Left lung (tissue), 10 donors: Measurements from ENCODE around the gene BCL3. TPM values are rescaled to one million over a fixed set of nuclear protein-coding genes. Genes with fewer than 3 reads are reported as not detected.
"Not testable (repeated sequence)": the region's sequence is repeated elsewhere in the genome, so short reads cannot be mapped to it uniquely, and the experiment has no call there.

Experiments
- ATAC-seq: fragments of 200-7000 bp; cut with Tn5 transposase; one replicate; pipeline ENCODE4 v1.9.1; 2020; ENCODE audit warnings: moderate library complexity
- DNase-seq, 4 donors: peaks; one replicate each; pipeline ENCODE4 v3.0.0-alpha.2; 2013 to 2020
- H3K27ac ChIP-seq, 2 donors: fragments of 200-600 bp; sonication (generic) in 1 of 2; one replicate each; pipeline versions ENCODE4 v1.5.0 to v1.8.0; 2020 to 2021
- H3K27me3 ChIP-seq, 2 donors: fragments of 200-600 bp; sonication (generic) in 1 of 2; one replicate each; pipeline versions ENCODE4 v1.5.0 to v1.8.0; 2020 to 2021
- H3K36me3 ChIP-seq, 2 donors: fragments of 200-600 bp; sonication (generic) in 1 of 2; one replicate each; pipeline versions ENCODE4 v1.5.0 to v1.8.0; 2020 to 2021
- H3K4me1 ChIP-seq, 2 donors: fragments of 200-600 bp; one replicate each; pipeline ENCODE4 v1.8.0; 2021
- H3K4me3 ChIP-seq, 2 donors: fragments of 200-600 bp; sonication (generic) in 1 of 2; one replicate each; pipeline versions ENCODE4 v1.5.0 to v1.8.0; 2020 to 2021; ENCODE audit warnings: mild to moderate bottlenecking in 1 of 2
- H3K9me3 ChIP-seq, 2 donors: fragments of 200-600 bp; sonication (generic) in 1 of 2; one replicate each; pipeline versions ENCODE4 v1.5.0 to v1.8.0; 2020 to 2021
- intact Hi-C, 2 donors: fragments of 100-400 bp; cut with DNase I; formaldehyde crosslinking; loops; one replicate each; pipeline versions ENCODE4 v1.11.2 to v1.14.2; 2022
- polyA plus RNA-seq, 6 donors: library from polyadenylated mRNA; unstranded; fragments of 120-200 nt; gene quantifications; one replicate each; pipeline ENCODE4 v1.2.1, GENCODE V29; 2013; ENCODE audit not compliant: insufficient read length in 6 of 6
- total RNA-seq, 2 donors: library from RNA; stranded (reverse); fragmentation: NEBNext Ultra II Directional; extraction: Animal tissue kit (Norgen Biotek cat#: 25700); gene quantifications; one replicate each; pipeline ENCODE4 v1.2.1, GENCODE V29; 2021
- TF ChIP-seq, protein P1 (sequence below), 2 donors: fragments of 200-600 bp; sonication (generic) in 1 of 2; IDR thresholded peaks; one replicate each; pipeline versions ENCODE4 v1.5.0 to v1.8.0; 2021; ENCODE audit warnings: antibody characterized with exemption in 2 of 2
- donor health status: DM: no; HTN: yes; CAD: no.
- donor health status: DM: no; HTN: no; CAD: no.

The BCL3 gene
- total and polyA plus RNA-seq, 8 donors = 7.3 to 79.9 (median 13.8) TPM

DNA sequence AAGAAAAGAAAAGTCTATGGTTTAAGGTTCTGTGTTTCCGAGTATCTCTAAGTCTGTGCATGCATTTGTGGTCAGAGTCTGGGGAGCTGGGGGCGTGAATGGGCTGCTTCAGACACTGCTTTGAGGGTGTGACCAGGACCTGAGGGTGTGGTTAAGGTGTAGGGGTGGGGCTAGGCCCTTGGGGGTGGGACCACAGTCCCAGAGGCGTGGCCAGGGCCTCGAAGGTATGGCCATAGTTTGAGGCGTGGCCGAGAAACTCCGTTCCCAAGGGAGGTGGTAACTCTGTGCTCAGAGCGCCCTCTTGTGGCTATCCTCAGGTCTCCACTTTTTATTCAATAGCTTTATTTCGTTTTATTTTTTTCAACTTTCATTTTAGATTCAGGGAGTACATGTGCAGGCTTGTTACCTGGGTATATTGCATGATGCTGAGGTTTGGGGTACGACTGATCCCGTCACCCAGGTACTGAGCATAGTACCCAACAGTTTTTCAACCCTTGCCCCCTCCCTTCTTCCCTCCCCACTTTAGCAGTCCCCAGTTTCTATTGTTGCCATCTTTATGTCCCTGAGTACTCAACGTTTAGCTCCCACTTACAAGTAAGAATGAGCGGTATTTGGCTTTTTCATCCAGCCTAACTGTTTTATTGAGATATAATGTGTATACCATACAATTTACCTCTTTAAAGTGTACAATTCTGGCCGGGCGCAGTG lies 22.2 kb downstream of the BCL3 start:
- H3K4me3 ChIP-seq = no peak overlapping the region
- H3K4me1 ChIP-seq = peaks cover 0 to 51% of the 10 kb centered on the region in 2 donors
- H3K36me3 ChIP-seq = no peaks in the 10 kb centered on the region
- DNase-seq (peak; percentile 82 to 97 (median 95)), ATAC-seq (peak; percentile 100)
- intact Hi-C loops = loop anchor here in 1 of 2 donors (5.0 kb wide), 1 partner anchor 83 kb away; no protein-coding TSS in a partner anchor
- peak overlapping the region in 1 of 2 donors; percentile 73 for H3K27ac ChIP-seq
- no peaks in the 10 kb centered on the region for H3K27me3 ChIP-seq
- no peaks in the 10 kb centered on the region for H3K9me3 ChIP-seq
- TF ChIP-seq, protein P1, sequence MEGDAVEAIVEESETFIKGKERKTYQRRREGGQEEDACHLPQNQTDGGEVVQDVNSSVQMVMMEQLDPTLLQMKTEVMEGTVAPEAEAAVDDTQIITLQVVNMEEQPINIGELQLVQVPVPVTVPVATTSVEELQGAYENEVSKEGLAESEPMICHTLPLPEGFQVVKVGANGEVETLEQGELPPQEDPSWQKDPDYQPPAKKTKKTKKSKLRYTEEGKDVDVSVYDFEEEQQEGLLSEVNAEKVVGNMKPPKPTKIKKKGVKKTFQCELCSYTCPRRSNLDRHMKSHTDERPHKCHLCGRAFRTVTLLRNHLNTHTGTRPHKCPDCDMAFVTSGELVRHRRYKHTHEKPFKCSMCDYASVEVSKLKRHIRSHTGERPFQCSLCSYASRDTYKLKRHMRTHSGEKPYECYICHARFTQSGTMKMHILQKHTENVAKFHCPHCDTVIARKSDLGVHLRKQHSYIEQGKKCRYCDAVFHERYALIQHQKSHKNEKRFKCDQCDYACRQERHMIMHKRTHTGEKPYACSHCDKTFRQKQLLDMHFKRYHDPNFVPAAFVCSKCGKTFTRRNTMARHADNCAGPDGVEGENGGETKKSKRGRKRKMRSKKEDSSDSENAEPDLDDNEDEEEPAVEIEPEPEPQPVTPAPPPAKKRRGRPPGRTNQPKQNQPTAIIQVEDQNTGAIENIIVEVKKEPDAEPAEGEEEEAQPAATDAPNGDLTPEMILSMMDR (IDR thresholded peaks at IDR 0.05) = peak; percentile 76 to 81

DNA sequence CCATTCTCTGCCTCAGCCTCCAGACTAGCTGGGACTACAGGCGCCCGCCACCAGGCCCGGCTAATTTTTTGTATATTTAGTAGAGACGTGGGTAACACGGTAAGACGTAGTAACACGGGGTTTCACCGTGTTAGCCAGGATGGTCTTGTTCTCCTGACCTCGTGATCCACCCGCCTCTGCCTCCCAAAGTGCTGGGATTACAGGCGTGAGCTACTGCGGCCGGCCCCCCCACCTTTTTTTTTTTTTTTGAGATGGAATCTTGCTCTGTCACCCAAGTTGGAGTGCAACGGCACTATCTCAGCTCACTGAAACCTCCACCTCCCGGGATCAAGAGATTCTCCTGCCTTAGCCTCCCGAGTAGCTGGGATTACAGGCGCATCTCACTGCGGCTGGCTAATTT lies 23.6 kb downstream of the BCL3 start:
- not testable (repeated sequence) for H3K4me3 ChIP-seq, DNase-seq, H3K27me3 ChIP-seq, H3K36me3 ChIP-seq, H3K9me3 ChIP-seq, ATAC-seq, H3K27ac ChIP-seq
- peaks cover 0 to 37% of the 10 kb centered on the region in 2 donors for H3K4me1 ChIP-seq
- intact Hi-C loops = loop anchor here in 1 of 2 donors (2.0 to 5.0 kb wide), 2 partner anchors 49 to 85 kb away; no protein-coding TSS in a partner anchor

DNA sequence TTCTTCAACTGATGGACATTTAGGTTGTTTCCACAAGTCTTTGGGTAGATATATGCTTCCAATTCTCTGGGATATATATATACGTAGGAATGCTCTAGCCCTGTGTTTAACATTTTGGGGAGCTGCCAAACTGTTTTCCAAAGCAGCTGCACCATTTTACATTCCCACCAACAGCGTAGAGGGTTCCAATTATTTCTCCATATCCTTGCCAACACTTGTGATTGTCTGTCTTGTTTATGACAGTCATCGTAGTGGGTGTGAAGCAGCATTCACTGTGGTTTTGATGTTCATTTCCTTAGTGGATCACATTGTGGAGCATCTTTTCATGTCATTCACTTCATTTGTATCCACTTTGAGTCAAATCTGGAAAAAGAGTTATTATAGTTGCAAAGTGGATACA lies 24.5 kb downstream of the BCL3 start:
- DNase-seq (no peak), ATAC-seq (no peak)
- intact Hi-C loops = loop anchor here in 1 of 2 donors (2.0 to 5.0 kb wide), 2 partner anchors 50 to 86 kb away; no protein-coding TSS in a partner anchor
- Histone ChIP-seq H3K27ac (no peak overlapping the region), H3K4me1 (peaks cover 3 to 32% of the 10 kb centered on the region in 2 donors), H3K27me3 (peaks cover 0 to 7% of the 10 kb centered on the region in 2 donors), H3K4me3 (no peak overlapping the region), H3K36me3 (no peaks in the 10 kb centered on the region), H3K9me3 (no peaks in the 10 kb centered on the region)
- TF ChIP-seq, protein P1 (IDR thresholded peaks at IDR 0.05) = no peak

DNA sequence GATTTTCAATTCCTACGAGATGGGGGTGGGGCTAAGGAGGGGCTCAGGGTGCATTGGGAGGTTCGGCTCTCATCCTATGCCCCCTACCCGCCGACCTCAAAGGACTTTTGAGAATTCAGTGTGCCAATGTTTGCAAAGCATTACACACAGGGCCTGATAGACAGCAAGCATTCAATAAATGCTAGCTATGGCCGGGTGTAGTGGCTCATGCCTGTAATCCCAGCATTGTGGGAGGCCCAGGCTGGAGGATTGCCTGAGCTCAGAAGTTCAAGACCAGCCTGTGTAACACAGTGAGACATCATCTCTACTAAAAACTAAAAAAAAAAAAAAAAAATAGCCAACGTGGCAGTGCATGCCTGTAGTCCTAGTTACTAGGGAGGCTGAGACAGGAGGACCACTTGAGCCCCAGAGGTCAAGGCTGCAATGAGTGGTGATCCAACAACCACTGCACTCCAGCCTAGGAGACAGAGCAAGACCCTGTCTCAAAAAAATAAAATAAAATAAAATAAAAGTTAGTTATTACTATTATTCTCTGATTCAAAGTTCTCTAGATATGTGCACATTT lies 27.2 kb downstream of the BCL3 start:
- peaks cover 3 to 8% of the 10 kb centered on the region in 2 donors for H3K4me1 ChIP-seq
- H3K36me3 ChIP-seq = no peaks in the 10 kb centered on the region
- intact Hi-C loops = no loop called here
- peaks cover 0 to 9% of the 10 kb centered on the region in 2 donors for H3K27me3 ChIP-seq
- TF ChIP-seq, protein P1 (IDR thresholded peaks at IDR 0.05) = no peak
- no peak for ATAC-seq
- H3K9me3 ChIP-seq = no peaks in the 10 kb centered on the region
- no peak overlapping the region for H3K4me3 ChIP-seq
- no peak overlapping the region for H3K27ac ChIP-seq
- no peak for DNase-seq

DNA sequence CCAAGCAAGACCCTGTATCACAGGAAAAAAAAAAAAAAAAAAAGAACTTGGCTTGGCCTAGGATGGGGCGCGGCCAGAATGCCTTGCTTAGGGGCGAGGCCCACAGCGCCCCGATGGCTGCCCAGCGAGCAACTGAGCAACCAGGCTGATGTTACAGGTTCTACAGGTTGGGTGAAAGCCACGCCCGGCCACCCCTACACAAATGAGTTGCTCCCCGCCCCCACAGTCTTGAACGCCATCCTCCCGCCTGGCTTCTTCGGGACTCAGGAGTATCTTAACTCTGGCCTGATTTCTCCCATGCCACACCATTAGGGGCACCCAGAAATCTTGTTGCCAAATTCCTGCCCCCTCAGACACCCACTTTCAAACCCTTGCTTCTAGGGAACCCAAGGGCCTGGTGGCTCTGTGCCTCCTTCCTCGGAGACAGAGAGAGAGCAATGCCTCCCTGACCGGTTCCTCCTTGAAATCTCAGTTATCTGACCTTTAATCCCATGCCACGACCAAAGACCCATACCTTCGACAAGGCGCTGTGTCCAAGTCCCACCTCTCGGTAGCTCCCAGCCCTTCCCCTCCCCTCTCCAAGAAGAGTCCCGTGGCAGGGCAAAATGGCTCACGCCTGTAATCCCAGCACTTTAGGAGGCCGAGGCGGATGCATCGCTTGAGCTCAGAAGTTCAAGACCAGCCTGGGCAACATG lies 28.0 kb downstream of the BCL3 start:
- intact Hi-C loops = no loop called here
- ATAC-seq = peak; percentile 72
- H3K27ac ChIP-seq = no peak overlapping the region

More for the DNA sequence above, 28.0 kb downstream of the BCL3 start:
- no peaks in the 10 kb centered on the region for H3K36me3 ChIP-seq
- H3K27me3 ChIP-seq = peaks cover 0 to 9% of the 10 kb centered on the region in 2 donors
- H3K9me3 ChIP-seq = no peaks in the 10 kb centered on the region
- TF ChIP-seq, protein P1 (IDR thresholded peaks at IDR 0.05) = no peak
- H3K4me1 ChIP-seq = peaks cover 3 to 5% of the 10 kb centered on the region in 2 donors
- peak in 2 of 4 donors; percentile 55 to 80 for DNase-seq
- H3K4me3 ChIP-seq = no peak overlapping the region
